Measurements from ENCODE around the gene ANKS1A.

DNA sequence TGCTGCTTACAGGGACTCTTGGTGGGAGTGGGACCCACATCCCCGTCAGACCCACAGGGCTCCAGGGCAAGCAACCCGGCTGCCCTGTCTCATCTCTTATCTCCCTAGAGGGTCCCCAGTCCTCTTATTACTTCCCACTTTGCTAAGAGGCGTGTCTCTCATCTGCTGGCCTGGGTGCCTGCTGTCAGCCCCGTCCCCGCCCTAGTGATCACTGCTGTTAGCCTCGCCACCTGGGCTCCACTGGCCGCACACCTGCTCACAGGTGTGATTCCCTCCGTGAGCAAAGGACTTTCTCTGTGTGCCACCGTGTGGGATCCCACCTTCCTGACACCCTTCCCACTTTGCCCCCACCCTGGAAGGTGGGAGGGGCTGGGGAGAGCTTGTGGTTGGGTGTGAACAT lies 194.5 kb downstream of the ANKS1A start:
- TF ChIP-seq ZNF274 (IDR thresholded peaks at IDR 0.05; ENCODE audit: low read depth, low read length) (no peak), YY1 (IDR thresholded peaks at IDR 0.05; ENCODE audit: insufficient read depth, insufficient read length) (no peak)
